ENCODE measurements around the gene ITGB2.
A peak's percentile ranks its signal among the peaks of the same experiment; 100 is the strongest.

Gene ITGB2

DNA sequence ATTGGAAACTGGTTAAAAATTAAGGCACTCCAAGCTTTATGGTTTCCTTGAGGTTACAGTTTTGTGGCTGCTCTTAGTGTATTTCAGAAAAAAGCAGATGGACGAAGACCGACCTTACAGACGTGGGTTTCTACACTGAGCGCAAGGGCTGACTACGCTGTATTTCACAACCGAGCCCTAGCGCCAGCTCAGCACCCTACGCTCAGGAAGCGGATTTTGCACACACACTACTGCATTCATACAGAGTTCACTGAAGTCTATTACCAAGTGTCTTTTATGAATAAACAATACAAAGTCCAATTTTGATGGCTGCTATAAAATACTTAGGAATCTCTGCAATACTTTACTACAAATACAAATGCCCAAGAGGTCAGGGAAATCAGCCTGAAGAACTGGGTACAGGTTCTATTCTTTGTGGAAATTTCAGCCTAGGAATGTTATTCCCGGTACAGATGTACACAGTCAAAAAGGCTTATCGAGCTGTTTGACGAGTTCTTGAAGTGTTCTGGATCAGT, 71.0 kb downstream of the ITGB2 start:
- H3K4me1 ChIP-seq = peaks cover 0 to 25% (median 18%) of the 10 kb centered on the region in 4 donors
- peak in 1 of 2 donors; percentile 23 for DNase-seq
- intact Hi-C loops (cut with DNase I; ENCODE audit: low total_unique reads) = no loop called here
- no peak overlapping the region for H3K27ac ChIP-seq
- TF ChIP-seq, protein P1, sequence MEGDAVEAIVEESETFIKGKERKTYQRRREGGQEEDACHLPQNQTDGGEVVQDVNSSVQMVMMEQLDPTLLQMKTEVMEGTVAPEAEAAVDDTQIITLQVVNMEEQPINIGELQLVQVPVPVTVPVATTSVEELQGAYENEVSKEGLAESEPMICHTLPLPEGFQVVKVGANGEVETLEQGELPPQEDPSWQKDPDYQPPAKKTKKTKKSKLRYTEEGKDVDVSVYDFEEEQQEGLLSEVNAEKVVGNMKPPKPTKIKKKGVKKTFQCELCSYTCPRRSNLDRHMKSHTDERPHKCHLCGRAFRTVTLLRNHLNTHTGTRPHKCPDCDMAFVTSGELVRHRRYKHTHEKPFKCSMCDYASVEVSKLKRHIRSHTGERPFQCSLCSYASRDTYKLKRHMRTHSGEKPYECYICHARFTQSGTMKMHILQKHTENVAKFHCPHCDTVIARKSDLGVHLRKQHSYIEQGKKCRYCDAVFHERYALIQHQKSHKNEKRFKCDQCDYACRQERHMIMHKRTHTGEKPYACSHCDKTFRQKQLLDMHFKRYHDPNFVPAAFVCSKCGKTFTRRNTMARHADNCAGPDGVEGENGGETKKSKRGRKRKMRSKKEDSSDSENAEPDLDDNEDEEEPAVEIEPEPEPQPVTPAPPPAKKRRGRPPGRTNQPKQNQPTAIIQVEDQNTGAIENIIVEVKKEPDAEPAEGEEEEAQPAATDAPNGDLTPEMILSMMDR (IDR thresholded peaks at IDR 0.05) = no peak
- peaks cover 50 to 68% (median 64%) of the 10 kb centered on the region in 3 donors for H3K36me3 ChIP-seq
- no peaks in the 10 kb centered on the region for H3K9me3 ChIP-seq
- H3K4me3 ChIP-seq = no peak overlapping the region
- H3K27me3 ChIP-seq = peaks cover 0 to 5% of the 10 kb centered on the region in 2 donors

DNA sequence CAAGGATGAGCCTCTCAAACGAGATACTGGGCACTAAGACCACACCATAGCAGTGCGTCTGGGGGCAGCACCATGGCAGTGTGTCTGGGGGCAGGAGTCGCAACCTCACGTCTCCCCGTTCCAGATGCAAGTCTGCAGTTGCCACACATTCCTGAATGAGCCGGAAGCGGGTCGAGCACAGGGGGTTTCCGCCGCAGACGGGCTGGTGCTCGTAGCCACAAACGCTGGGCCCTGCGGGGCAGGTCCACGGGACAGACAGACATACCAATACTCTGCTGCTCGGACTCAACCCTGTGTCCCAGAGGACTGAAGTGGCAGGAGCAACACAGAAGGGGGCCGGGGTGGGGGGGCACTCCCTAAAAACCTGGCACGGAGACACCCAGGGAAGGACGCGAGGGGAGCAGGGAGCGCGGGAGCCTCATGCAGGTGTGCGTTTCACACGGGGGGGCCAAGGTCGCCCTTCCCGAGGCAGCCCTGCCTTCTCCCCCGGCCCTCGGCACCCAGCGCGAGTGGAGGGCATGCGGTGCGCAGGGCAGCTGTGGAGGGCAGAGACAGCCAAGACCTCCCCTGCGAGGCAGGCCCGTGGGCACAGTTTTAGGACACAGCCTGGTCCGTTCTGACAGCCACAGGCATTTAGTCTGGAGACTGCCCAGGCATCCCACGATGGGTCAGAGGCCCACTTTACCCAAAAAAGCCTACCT, 71.7 kb downstream of the ITGB2 start:
- peaks cover 0 to 7% of the 10 kb centered on the region in 2 donors for H3K27me3 ChIP-seq

DNA sequence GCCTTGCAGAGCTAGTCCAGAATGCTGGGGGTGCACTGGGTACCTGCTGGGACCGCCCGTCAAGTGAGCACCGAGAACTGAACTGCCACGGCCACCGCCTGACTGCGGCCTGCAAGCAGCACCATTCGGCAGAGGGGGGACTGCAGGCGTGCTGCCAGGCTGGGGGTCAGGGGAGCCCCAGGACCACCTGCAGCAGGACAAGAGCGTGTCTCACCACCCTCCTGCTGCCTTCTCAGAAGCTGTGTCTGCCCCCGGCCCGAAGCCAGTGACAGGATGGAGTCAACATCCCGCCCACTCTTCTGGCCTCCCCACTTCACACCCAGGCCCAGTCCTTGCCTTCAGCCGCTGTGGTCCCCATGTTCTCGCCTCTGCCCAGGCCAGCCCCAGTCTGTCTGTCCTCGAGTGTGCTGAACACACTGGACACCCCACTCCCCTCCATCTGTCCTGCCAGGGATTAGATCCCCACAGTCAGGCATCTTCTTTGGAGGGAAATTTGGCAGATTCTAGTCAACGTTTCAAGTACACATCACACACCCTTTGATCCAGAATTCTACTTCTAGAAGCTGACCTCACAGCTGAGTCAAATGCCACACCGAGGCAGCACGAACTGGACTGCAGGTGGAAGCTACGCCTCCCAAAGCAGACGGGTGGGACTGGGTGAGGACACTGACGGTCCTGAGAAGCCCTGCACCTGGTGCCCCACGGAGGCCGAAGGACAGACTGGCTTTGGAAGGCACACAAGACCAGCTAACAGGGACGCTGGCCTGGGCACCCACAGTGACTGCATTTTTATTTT, 73.2 kb downstream of the ITGB2 start:
- peaks cover 0 to 24% (median 18%) of the 10 kb centered on the region in 4 donors for H3K4me1 ChIP-seq
- H3K27ac ChIP-seq = no peak overlapping the region
- TF ChIP-seq, protein P1 (IDR thresholded peaks at IDR 0.05) = no peak
- H3K4me3 ChIP-seq = no peak overlapping the region
- DNase-seq = peak in 1 of 2 donors; percentile 49
- intact Hi-C loops (cut with DNase I; ENCODE audit: low total_unique reads) = no loop called here
- H3K27me3 ChIP-seq = peaks cover 0 to 10% of the 10 kb centered on the region in 2 donors
- H3K36me3 ChIP-seq = peaks cover 38 to 49% (median 42%) of the 10 kb centered on the region in 3 donors
- H3K9me3 ChIP-seq = no peaks in the 10 kb centered on the region

More for the DNA sequence above, 71.7 kb downstream of the ITGB2 start:
- H3K4me3 ChIP-seq = no peak overlapping the region
- H3K27ac ChIP-seq = no peak overlapping the region
- H3K9me3 ChIP-seq = no peaks in the 10 kb centered on the region
- peaks cover 43 to 61% (median 57%) of the 10 kb centered on the region in 3 donors for H3K36me3 ChIP-seq
- peak in 1 of 2 donors; percentile 66 for DNase-seq
- intact Hi-C loops (cut with DNase I; ENCODE audit: low total_unique reads) = no loop called here
- TF ChIP-seq, protein P1 (IDR thresholded peaks at IDR 0.05) = no peak
- peaks cover 0 to 28% (median 18%) of the 10 kb centered on the region in 4 donors for H3K4me1 ChIP-seq

DNA sequence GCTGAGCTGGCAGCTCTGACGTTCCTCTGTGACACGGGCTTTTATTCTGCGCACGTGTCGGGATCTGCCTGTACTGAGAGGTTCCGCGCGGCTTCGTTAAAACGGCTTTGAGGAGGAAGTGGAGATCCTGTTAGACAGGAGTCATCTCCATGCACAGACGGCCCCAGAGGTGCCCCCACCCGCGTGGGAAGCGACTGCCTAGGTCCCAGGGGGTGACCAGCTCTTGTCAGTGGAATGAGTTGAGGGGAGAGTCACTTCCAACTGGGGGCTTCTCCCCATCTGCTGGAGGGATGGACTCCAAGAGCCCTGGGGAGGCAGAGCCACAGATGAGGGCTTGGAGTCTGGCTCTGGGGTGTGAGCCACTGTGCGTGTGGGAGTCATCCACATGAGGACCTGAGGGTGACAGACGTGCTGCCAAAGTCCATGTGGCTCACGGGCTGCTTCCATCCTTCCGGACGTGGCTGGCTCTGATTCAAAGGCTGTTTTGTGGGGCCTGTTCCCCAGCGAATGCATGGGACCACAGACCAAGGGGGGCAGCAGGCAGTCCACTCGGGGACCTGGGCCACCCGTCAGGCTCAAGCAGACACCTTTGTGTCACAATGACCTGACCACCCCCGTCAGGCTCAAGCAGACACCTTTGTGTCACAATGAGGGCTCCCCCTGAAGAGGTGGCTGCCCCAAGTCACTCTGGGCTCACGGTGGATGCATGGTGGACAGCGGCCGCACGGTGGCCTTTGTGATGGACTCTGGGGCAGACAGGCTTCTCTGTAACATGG, 74.0 kb downstream of the ITGB2 start:
- TF ChIP-seq, protein P1 (IDR thresholded peaks at IDR 0.05) = no peak
- H3K27ac ChIP-seq = no peak overlapping the region
- intact Hi-C loops (cut with DNase I; ENCODE audit: low total_unique reads) = no loop called here
- peaks cover 0 to 14% of the 10 kb centered on the region in 2 donors for H3K27me3 ChIP-seq
- peaks cover 0 to 24% (median 18%) of the 10 kb centered on the region in 4 donors for H3K4me1 ChIP-seq
- peak overlapping the region in 1 of 2 donors; percentile 46 for H3K4me3 ChIP-seq
- H3K9me3 ChIP-seq = no peaks in the 10 kb centered on the region
- peak; percentile 78 to 85 for DNase-seq
- peaks cover 34 to 41% (median 37%) of the 10 kb centered on the region in 3 donors for H3K36me3 ChIP-seq

DNA sequence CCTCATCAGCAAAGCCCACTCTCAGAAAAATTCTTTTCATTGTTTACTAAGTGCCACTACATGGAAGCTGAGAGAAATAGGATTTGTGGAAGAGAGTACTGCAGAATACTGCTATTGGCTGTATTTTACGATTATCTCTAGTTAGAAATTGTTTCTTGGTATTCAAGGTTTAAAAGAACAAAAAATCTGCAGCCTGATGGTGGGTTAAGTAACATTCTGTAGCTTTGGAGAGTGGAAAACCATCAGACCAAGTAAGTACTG, 74.5 kb downstream of the ITGB2 start:
- H3K27ac ChIP-seq = no peak overlapping the region
- H3K4me1 ChIP-seq = peaks cover 0 to 24% (median 18%) of the 10 kb centered on the region in 4 donors
- peak overlapping the region; percentile 26 to 46 for H3K4me3 ChIP-seq
- H3K9me3 ChIP-seq = no peaks in the 10 kb centered on the region
- TF ChIP-seq, protein P1 (IDR thresholded peaks at IDR 0.05) = no peak
- peaks cover 29 to 35% (median 32%) of the 10 kb centered on the region in 3 donors for H3K36me3 ChIP-seq
- intact Hi-C loops (cut with DNase I; ENCODE audit: low total_unique reads) = no loop called here
- no peak for DNase-seq
- peaks cover 0 to 15% of the 10 kb centered on the region in 2 donors for H3K27me3 ChIP-seq
